WTC11 (cell line): ENCODE results near the gene TLCD3B. TPM values are rescaled to one million over a fixed set of nuclear protein-coding genes. Genes with fewer than 3 reads are reported as not detected.

Experiments used
- ATAC-seq: fragments of 200-7000 bp; cut with Tn5 transposase; 2 replicates; pipeline ENCODE4 v1.10.0; 2021; ENCODE audit warnings: mild to moderate bottlenecking, moderate library complexity
- CTCF ChIA-PET: fragments of 300-600 bp; sonication (Branson Sonifier 250); formaldehyde crosslinking; loops from one replicate; lab custom pipeline; 2021; ENCODE audit warnings: antibody characterized with exemption; lab: Charles Lee
- POLR2A ChIA-PET: fragments of 350-600 bp; sonication (Branson Sonifier 250); formaldehyde crosslinking; loops from one replicate; lab custom pipeline; 2021; ENCODE audit warnings: antibody characterized with exemption; lab: Charles Lee
- DNase-seq: peaks from one replicate; pipeline ENCODE4 v3.0.0; 2021; ENCODE audit warnings: low spot score
- H3K27ac Mint-ChIP-seq: 2 replicates; pipeline ENCODE4 v1.8.0; 2021; ENCODE audit warnings: mixed read lengths
- H3K27me3 Mint-ChIP-seq: 2 replicates; pipeline ENCODE4 v1.8.0; 2021; ENCODE audit warnings: low read depth, mild to moderate bottlenecking, moderate library complexity, mixed read lengths
- H3K36me3 Mint-ChIP-seq: 2 replicates; pipeline ENCODE4 v1.8.0; 2021; ENCODE audit warnings: mixed read lengths
- H3K4me1 Mint-ChIP-seq: 2 replicates; pipeline ENCODE4 v1.8.0; 2022; ENCODE audit warnings: mixed read lengths
- H3K4me3 Mint-ChIP-seq: 2 replicates; pipeline ENCODE4 v1.8.0; 2021; ENCODE audit warnings: mild to moderate bottlenecking, moderate library complexity, mixed read lengths
- H3K9me3 Mint-ChIP-seq: 2 replicates; pipeline ENCODE4 v1.8.0; 2021; ENCODE audit warnings: mixed read lengths
- CBFB ChIP-seq: sonication (generic); formaldehyde crosslinking; IDR thresholded peaks from 2 replicates; pipeline ENCODE4 v1.8.1; 2022; ENCODE audit warnings: mild to moderate bottlenecking, low read depth, missing genetic modification reagents
- CREM ChIP-seq: sonication (generic); formaldehyde crosslinking; IDR thresholded peaks from 2 replicates; pipeline ENCODE4 v1.8.1; 2022; ENCODE audit warnings: mild to moderate bottlenecking, missing genetic modification reagents, moderate library complexity
- ELF4 ChIP-seq: sonication (generic); formaldehyde crosslinking; IDR thresholded peaks from 2 replicates; pipeline ENCODE4 v1.8.1; 2022; ENCODE audit warnings: low read depth, mild to moderate bottlenecking, moderate library complexity, missing genetic modification reagents
- ETV6 ChIP-seq: sonication (generic); formaldehyde crosslinking; IDR thresholded peaks from 2 replicates; pipeline ENCODE4 v1.8.1; 2022; ENCODE audit warnings: mild to moderate bottlenecking, missing genetic modification reagents
- FOXJ3 ChIP-seq: sonication (generic); formaldehyde crosslinking; IDR thresholded peaks from 2 replicates; pipeline ENCODE4 v1.9.0; 2021; ENCODE audit warnings: missing genetic modification reagents, mild to moderate bottlenecking, borderline replicate concordance
- GRHL2 ChIP-seq: fragments of 250-450 bp; sonication (Bioruptor Pico); IDR thresholded peaks from 2 replicates; pipeline ENCODE4 v1.8.0; 2022; ENCODE audit warnings: mild to moderate bottlenecking, moderate library complexity; ENCODE audit not compliant: insufficient replicate concordance, severe bottlenecking
- IRF2 ChIP-seq: sonication (generic); formaldehyde crosslinking; IDR thresholded peaks from 2 replicates; pipeline ENCODE4 v1.8.0; 2022; ENCODE audit warnings: low read depth, missing genetic modification reagents, borderline replicate concordance
- JAZF1 ChIP-seq: fragments of 250-450 bp; sonication (Bioruptor Pico); IDR thresholded peaks from 2 replicates; pipeline ENCODE4 v1.9.0; 2021; ENCODE audit warnings: moderate library complexity, mild to moderate bottlenecking, inconsistent platforms
- NR1H2 ChIP-seq: sonication (generic); formaldehyde crosslinking; IDR thresholded peaks from 2 replicates; pipeline ENCODE4 v1.9.0; 2021; ENCODE audit warnings: mild to moderate bottlenecking, moderate library complexity, missing genetic modification reagents
- PRRX2 ChIP-seq: fragments of 250-450 bp; sonication (Bioruptor Pico); IDR thresholded peaks from 2 replicates; pipeline ENCODE4 v1.8.0; 2021; ENCODE audit warnings: mild to moderate bottlenecking
- RORB ChIP-seq: fragments of 250-450 bp; sonication (Bioruptor Pico); IDR thresholded peaks from 2 replicates; pipeline ENCODE4 v1.9.0; 2021; ENCODE audit warnings: mild to moderate bottlenecking
- SMAD4 ChIP-seq: sonication (generic); formaldehyde crosslinking; IDR thresholded peaks from 2 replicates; pipeline ENCODE4 v1.8.0; 2022; ENCODE audit warnings: mild to moderate bottlenecking, missing genetic modification reagents
- SP1 ChIP-seq: sonication (generic); formaldehyde crosslinking; conservative IDR thresholded peaks from 2 replicates; pipeline ENCODE4 v1.8.1; 2022; ENCODE audit warnings: missing genetic modification reagents
- TCF7 ChIP-seq: sonication (generic); formaldehyde crosslinking; IDR thresholded peaks from 2 replicates; pipeline ENCODE4 v1.8.0; 2022; ENCODE audit warnings: mild to moderate bottlenecking, low read depth, missing genetic modification reagents, moderate library complexity
- TEAD4 ChIP-seq: sonication (generic); formaldehyde crosslinking; IDR thresholded peaks from 2 replicates; pipeline ENCODE4 v1.8.0; 2022; ENCODE audit warnings: mild to moderate bottlenecking, missing genetic modification reagents
- ZNF281 ChIP-seq: sonication (generic); formaldehyde crosslinking; IDR thresholded peaks from 2 replicates; pipeline ENCODE4 v1.8.0; 2023; ENCODE audit warnings: mild to moderate bottlenecking, missing genetic modification reagents
- total RNA-seq: library from RNA; stranded (reverse); gene quantifications from 3 replicates; pipeline ENCODE4 v1.2.3, GENCODE V29; 2021
- TF ChIP-seq, protein P1 (sequence below): sonication (generic); formaldehyde crosslinking; IDR thresholded peaks from 2 replicates; pipeline ENCODE4 v1.8.1; 2022; ENCODE audit warnings: missing genetic modification reagents, borderline replicate concordance
- TF ChIP-seq, protein P2 (sequence below): sonication (generic); formaldehyde crosslinking; IDR thresholded peaks from 2 replicates; pipeline ENCODE4 v1.8.1; 2023; ENCODE audit warnings: mild to moderate bottlenecking, missing genetic modification reagents, moderate library complexity
- TF ChIP-seq, protein P3 (sequence below): sonication (generic); formaldehyde crosslinking; IDR thresholded peaks from 2 replicates; pipeline ENCODE4 v1.8.1; 2022; ENCODE audit warnings: low read depth, mild to moderate bottlenecking, moderate library complexity, missing genetic modification reagents, borderline replicate concordance
- TF ChIP-seq, protein P4 (sequence below): fragments of 250-450 bp; sonication (Bioruptor Pico); conservative IDR thresholded peaks from 2 replicates; pipeline ENCODE4 v1.9.0; 2021; ENCODE audit warnings: mild to moderate bottlenecking
- TF ChIP-seq, protein P5 (sequence below): sonication (generic); formaldehyde crosslinking; conservative IDR thresholded peaks from 2 replicates; pipeline ENCODE4 v1.8.1; 2022; ENCODE audit warnings: mild to moderate bottlenecking, missing genetic modification reagents

Gene TLCD3B
- total RNA-seq, 1 experiment from 2014 or later, result 28.1 TPM

DNA sequence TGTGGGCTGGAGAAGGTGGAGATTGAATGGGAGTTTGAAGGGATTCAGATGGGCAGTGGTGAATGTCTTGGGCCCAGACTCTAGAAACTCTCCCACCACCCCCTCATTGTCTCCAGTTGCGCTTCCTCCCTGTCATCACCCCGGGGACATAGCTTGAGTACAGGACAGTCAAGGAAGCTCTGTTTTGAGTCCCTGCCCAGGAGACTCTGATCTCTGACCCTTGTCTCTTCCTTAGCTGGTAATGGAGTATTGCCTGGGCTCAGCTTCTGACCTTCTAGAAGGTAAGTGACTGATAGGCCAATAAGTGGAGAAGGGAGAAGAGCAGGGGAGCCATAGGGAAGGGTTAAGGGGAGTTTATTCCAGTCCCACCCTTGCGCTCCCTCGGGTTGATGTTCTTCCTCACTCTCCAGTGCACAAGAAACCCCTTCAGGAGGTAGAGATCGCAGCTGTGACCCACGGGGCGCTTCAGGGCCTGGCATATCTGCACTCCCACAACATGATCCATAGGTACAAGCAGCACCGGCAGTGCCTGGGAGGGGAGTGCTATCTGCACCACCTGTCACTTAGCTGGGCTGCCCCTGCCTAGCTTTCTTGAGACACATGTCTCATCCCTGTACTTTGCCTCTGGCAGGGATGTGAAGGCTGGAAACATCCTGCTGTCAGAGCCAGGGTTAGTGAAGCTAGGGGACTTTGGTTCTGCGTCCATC is 52.4 kb downstream of the TLCD3B start (continued):
- TF ChIP-seq, protein P1, sequence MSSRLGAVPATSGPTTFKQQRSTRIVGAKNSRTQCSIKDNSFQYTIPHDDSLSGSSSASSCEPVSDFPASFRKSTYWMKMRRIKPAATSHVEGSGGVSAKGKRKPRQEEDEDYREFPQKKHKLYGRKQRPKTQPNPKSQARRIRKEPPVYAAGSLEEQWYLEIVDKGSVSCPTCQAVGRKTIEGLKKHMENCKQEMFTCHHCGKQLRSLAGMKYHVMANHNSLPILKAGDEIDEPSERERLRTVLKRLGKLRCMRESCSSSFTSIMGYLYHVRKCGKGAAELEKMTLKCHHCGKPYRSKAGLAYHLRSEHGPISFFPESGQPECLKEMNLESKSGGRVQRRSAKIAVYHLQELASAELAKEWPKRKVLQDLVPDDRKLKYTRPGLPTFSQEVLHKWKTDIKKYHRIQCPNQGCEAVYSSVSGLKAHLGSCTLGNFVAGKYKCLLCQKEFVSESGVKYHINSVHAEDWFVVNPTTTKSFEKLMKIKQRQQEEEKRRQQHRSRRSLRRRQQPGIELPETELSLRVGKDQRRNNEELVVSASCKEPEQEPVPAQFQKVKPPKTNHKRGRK (CRISPR knock-in tag), result no peak

GRCh38 chr16:29978081-29978480 is 53.0 kb downstream of the TLCD3B start:
- ATAC-seq, result no peak
- TF ChIP-seq, protein P2, sequence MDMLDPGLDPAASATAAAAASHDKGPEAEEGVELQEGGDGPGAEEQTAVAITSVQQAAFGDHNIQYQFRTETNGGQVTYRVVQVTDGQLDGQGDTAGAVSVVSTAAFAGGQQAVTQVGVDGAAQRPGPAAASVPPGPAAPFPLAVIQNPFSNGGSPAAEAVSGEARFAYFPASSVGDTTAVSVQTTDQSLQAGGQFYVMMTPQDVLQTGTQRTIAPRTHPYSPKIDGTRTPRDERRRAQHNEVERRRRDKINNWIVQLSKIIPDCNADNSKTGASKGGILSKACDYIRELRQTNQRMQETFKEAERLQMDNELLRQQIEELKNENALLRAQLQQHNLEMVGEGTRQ (CRISPR knock-in tag), result no peak
- TF ChIP-seq TCF7 (CRISPR knock-in tag) (no peak), PRRX2 (CRISPR knock-in tag) (no peak), FOXJ3 (CRISPR knock-in tag) (no peak), NR1H2 (no peak), TEAD4 (CRISPR knock-in tag) (no peak), ELF4 (no peak), CBFB (no peak), ETV6 (CRISPR knock-in tag) (no peak), SMAD4 (no peak), SP1 (CRISPR knock-in tag) (no peak), ZNF281 (no peak), GRHL2 (no peak), RORB (CRISPR knock-in tag) (no peak), JAZF1 (CRISPR knock-in tag) (no peak), CREM (CRISPR knock-in tag) (no peak), IRF2 (CRISPR knock-in tag) (no peak)
- TF ChIP-seq, protein P3, sequence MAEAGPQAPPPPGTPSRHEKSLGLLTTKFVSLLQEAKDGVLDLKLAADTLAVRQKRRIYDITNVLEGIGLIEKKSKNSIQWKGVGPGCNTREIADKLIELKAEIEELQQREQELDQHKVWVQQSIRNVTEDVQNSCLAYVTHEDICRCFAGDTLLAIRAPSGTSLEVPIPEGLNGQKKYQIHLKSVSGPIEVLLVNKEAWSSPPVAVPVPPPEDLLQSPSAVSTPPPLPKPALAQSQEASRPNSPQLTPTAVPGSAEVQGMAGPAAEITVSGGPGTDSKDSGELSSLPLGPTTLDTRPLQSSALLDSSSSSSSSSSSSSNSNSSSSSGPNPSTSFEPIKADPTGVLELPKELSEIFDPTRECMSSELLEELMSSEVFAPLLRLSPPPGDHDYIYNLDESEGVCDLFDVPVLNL, result no peak
- TF ChIP-seq, protein P4, sequence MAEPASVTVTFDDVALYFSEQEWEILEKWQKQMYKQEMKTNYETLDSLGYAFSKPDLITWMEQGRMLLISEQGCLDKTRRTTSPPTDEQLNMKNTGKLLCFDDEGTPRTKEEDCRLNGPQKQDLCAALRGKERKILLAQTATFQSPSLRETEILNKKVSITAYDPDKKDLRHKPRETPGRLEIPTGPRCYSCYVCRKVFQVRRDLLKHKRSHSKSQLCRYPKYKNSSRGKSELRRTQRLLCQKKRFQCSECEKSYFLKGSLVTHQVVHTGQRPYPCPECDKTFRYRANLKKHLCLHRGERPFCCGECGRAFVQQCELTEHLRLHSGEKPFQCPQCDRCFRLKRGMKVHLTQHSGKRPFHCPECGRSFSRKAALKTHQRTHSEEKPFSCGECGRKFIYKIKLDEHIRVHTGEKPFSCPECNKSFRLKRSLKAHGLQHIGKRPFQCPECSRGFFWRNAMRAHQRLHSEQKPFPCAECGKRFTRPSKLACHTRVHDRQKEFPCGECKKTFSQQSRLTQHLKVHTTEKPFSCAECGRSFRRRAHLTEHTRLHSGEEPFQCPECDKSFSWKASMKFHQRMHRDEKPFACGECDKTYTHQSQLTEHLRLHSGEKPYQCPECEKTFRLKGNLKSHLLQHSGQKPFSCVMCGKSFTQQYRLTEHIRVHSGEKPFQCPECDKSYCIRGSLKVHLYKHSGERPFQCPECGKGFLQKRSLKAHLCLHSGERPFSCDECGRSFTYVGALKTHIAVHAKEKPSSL (CRISPR knock-in tag), result no peak
- TF ChIP-seq, protein P5, sequence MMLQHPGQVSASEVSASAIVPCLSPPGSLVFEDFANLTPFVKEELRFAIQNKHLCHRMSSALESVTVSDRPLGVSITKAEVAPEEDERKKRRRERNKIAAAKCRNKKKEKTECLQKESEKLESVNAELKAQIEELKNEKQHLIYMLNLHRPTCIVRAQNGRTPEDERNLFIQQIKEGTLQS (CRISPR knock-in tag), result no peak
- Mint-ChIP-seq H3K27me3 (peaks cover 4% of the 10 kb centered on the region), H3K36me3 (peaks cover 42% of the 10 kb centered on the region), H3K4me1 (peaks cover 27% of the 10 kb centered on the region), H3K4me3 (no peak overlapping the region), H3K27ac (no peak overlapping the region), H3K9me3 (peaks cover 3% of the 10 kb centered on the region)
- POLR2A ChIA-PET, result no interaction called here
- DNase-seq, result no peak
- CTCF ChIA-PET, result interaction anchor here (1.8 to 5.5 kb wide), 2 partner anchors 23 to 53 kb away, joined by 5 to 36 read pairs; partner anchors contain the start of gene TLCD3B
